GM23248 (cell line): ENCODE results near the gene MRTFB. TPM values are rescaled to one million over a fixed set of nuclear protein-coding genes. Genes with fewer than 3 reads are reported as not detected.

Source experiments
- DNase-seq: peaks from one replicate; pipeline ENCODE4 v3.0.0-alpha.2; 2015
- H2AFZ ChIP-seq: fragments of 200-600 bp; sonication (generic); 2 replicates; pipeline ENCODE4 v1.6.1; 2016; ENCODE audit warnings: antibody characterized with exemption
- H3F3A ChIP-seq: fragments of 200-600 bp; sonication (generic); 2 replicates; pipeline ENCODE4 v1.6.1; 2016; ENCODE audit warnings: mild to moderate bottlenecking, antibody characterized with exemption, mixed run types; ENCODE audit not compliant: insufficient read depth
- H3K27ac ChIP-seq: fragments of 200-600 bp; sonication (generic); 2 replicates; pipeline ENCODE4 v1.5.1; 2016; ENCODE audit warnings: mild to moderate bottlenecking
- H3K27me3 ChIP-seq: fragments of 200-600 bp; sonication (generic); replicated peaks from 2 replicates; pipeline ENCODE4 v1.6.1; 2016; ENCODE audit warnings: mild to moderate bottlenecking; ENCODE audit not compliant: insufficient read depth
- H3K36me3 ChIP-seq: fragments of 200-600 bp; sonication (generic); 2 replicates; pipeline ENCODE4 v1.6.1; 2016; ENCODE audit warnings: low read depth, mild to moderate bottlenecking
- H3K4me1 ChIP-seq: fragments of 200-600 bp; sonication (generic); 2 replicates; pipeline ENCODE4 v1.6.1; 2016; ENCODE audit warnings: mild to moderate bottlenecking; ENCODE audit not compliant: insufficient read depth
- H3K4me2 ChIP-seq: fragments of 200-600 bp; sonication (generic); one replicate; pipeline ENCODE4 v1.6.1; 2016; ENCODE audit warnings: mild to moderate bottlenecking; ENCODE audit not compliant: unreplicated experiment
- H3K4me3 ChIP-seq: fragments of 200-600 bp; sonication (generic); 2 replicates; pipeline ENCODE4 v1.5.1; 2016; ENCODE audit warnings: mild to moderate bottlenecking
- H3K79me2 ChIP-seq: fragments of 200-600 bp; sonication (generic); 2 replicates; pipeline ENCODE4 v1.6.1; 2016; ENCODE audit warnings: mild to moderate bottlenecking; ENCODE audit not compliant: insufficient read depth
- H3K9ac ChIP-seq: fragments of 200-600 bp; sonication (generic); 2 replicates; pipeline ENCODE4 v1.6.1; 2016; ENCODE audit warnings: mild to moderate bottlenecking
- H3K9me2 ChIP-seq: fragments of 200-600 bp; sonication (generic); 2 replicates; pipeline ENCODE4 v1.6.1; 2016; ENCODE audit warnings: mixed run types, mild to moderate bottlenecking, moderate library complexity; ENCODE audit not compliant: insufficient read depth
- H3K9me3 ChIP-seq: fragments of 200-600 bp; sonication (generic); one replicate; pipeline ENCODE4 v1.6.1; 2017; ENCODE audit warnings: low read depth
- H4K20me1 ChIP-seq: fragments of 200-600 bp; sonication (generic); 2 replicates; pipeline ENCODE4 v1.6.0; 2016; ENCODE audit not compliant: insufficient read depth
- EZH2 ChIP-seq: fragments of 200-600 bp; sonication (generic); IDR thresholded peaks from 2 replicates; pipeline ENCODE4 v1.6.1; 2018; ENCODE audit warnings: antibody characterized with exemption, mild to moderate bottlenecking; ENCODE audit not compliant: insufficient read depth, poor library complexity, severe bottlenecking
- EZH2phosphoT487 ChIP-seq: fragments of 200-600 bp; sonication (generic); IDR thresholded peaks from 2 replicates; pipeline ENCODE4 v1.6.1; 2018; ENCODE audit warnings: antibody characterized with exemption, moderate library complexity, mild to moderate bottlenecking, low read depth; ENCODE audit not compliant: insufficient read depth
- WGBS, 2 experiments: methylation state at CpG; one replicate each; pipeline ENCODE4 v1.1.6; 2015 to 2017; ENCODE audit warnings: low lambda C conversion rate in 2 of 2, low coverage in 1 of 2; ENCODE audit errors: missing lambda C conversion rate in 2 of 2; 5-methylcytosine and 5-hydroxymethylcytosine counted together
- in situ Hi-C: fragments of 300-500 bp; cut with MboI; formaldehyde crosslinking; loops from 2 replicates; pipeline ENCODE4 v1.15.0; 2020
- polyA plus RNA-seq: library from polyadenylated mRNA; unstranded; fragments of >200 nt; fragmentation: Nextera tagmentation; extraction: Ambion mirVana; gene quantifications from 2 replicates; pipeline ENCODE4 v1.2.1, GENCODE V29; 2016
- total RNA-seq: library from RNA; depleted of rRNA; stranded (reverse); fragments of >200 nt; shearing (Covaris generic); gene quantifications from 2 replicates; pipeline ENCODE4 v1.2.3, GENCODE V29; 2014

MRTFB gene
- total and polyA plus RNA-seq, 2 experiments from 2014 or later: 3.1 to 5.1 TPM

- Histone ChIP-seq H3K9me2 (no peaks in the 10 kb centered on the region), H3K4me3 (no peak overlapping the region), H3F3A (no peaks in the 10 kb centered on the region; the same call in 1 of the 2 replicates), H3K27ac (no peak overlapping the region), H3K27me3 (no peaks in the 10 kb centered on the region), H3K79me2 (no peaks in the 10 kb centered on the region), H3K36me3 (no peaks in the 10 kb centered on the region; the same call in 1 of the 2 replicates), H3K4me1 (no peaks in the 10 kb centered on the region), H4K20me1 (no peaks in the 10 kb centered on the region), H3K4me2 (no peak overlapping the region), H3K9ac (no peak overlapping the region), H2AFZ (no peak overlapping the region), H3K9me3 (no peaks in the 10 kb centered on the region)
- TF ChIP-seq EZH2phosphoT487: no peak
- TF ChIP-seq EZH2: no peak
- no peak for DNase-seq
- in situ Hi-C loops: no loop called here
- WGBS, 2 experiments: 68 to 75% methylated on average over 3 of the region's 3 CpGs
Measured at GRCh38 chr16:14241631-14242030, 170.5 kb downstream of the MRTFB start.

GRCh38 chr16:14242769-14243168, 171.7 kb downstream of the MRTFB start:
- no peaks in the 10 kb centered on the region; the same call in 1 of the 2 replicates for H3F3A ChIP-seq
- no peak overlapping the region for H3K4me3 ChIP-seq
- in situ Hi-C loops: no loop called here
- H3K36me3 ChIP-seq: no peaks in the 10 kb centered on the region; the same call in 1 of the 2 replicates
- no peaks in the 10 kb centered on the region for H3K27me3 ChIP-seq
- WGBS, 2 experiments: 95 to 99% methylated on average over 3 of the region's 3 CpGs
- no peaks in the 10 kb centered on the region for H3K9me2 ChIP-seq
- no peaks in the 10 kb centered on the region for H3K9me3 ChIP-seq
- no peak overlapping the region for H3K9ac ChIP-seq
- H3K79me2 ChIP-seq: no peaks in the 10 kb centered on the region
- H2AFZ ChIP-seq: no peak overlapping the region
- H3K4me2 ChIP-seq: no peak overlapping the region
- no peaks in the 10 kb centered on the region for H3K4me1 ChIP-seq
- TF ChIP-seq EZH2 (no peak), EZH2phosphoT487 (no peak)
- H3K27ac ChIP-seq: no peak overlapping the region
- H4K20me1 ChIP-seq: no peaks in the 10 kb centered on the region
- no peak for DNase-seq

- Histone ChIP-seq H4K20me1 (no peaks in the 10 kb centered on the region), H3K4me3 (no peak overlapping the region), H3K4me1 (no peaks in the 10 kb centered on the region), H3K27ac (no peak overlapping the region), H3F3A (no peaks in the 10 kb centered on the region; the same call in 1 of the 2 replicates), H2AFZ (no peak overlapping the region), H3K27me3 (no peaks in the 10 kb centered on the region), H3K79me2 (no peaks in the 10 kb centered on the region), H3K4me2 (no peak overlapping the region), H3K9ac (no peak overlapping the region), H3K9me3 (no peaks in the 10 kb centered on the region), H3K36me3 (no peaks in the 10 kb centered on the region), H3K9me2 (no peaks in the 10 kb centered on the region)
- 95 to 98% methylated on average over 4 of the region's 4 CpGs for WGBS, 2 experiments
- TF ChIP-seq EZH2 (no peak), EZH2phosphoT487 (no peak)
- in situ Hi-C loops: no loop called here
- DNase-seq: peak; percentile 10
Measured at GRCh38 chr16:14244196-14245010, 173.3 kb downstream of the MRTFB start.

- in situ Hi-C loops: no loop called here
- Histone ChIP-seq H3K9ac (no peak overlapping the region), H3K36me3 (no peaks in the 10 kb centered on the region), H3K4me2 (no peak overlapping the region), H3F3A (no peaks in the 10 kb centered on the region), H3K27ac (no peak overlapping the region), H2AFZ (no peak overlapping the region), H3K27me3 (no peaks in the 10 kb centered on the region), H3K9me2 (no peaks in the 10 kb centered on the region), H3K9me3 (no peaks in the 10 kb centered on the region), H4K20me1 (no peaks in the 10 kb centered on the region), H3K4me1 (no peaks in the 10 kb centered on the region), H3K79me2 (no peaks in the 10 kb centered on the region), H3K4me3 (no peak overlapping the region)
- 73 to 82% methylated on average over 5 of the region's 5 CpGs for WGBS, 2 experiments
- TF ChIP-seq EZH2phosphoT487 (no peak), EZH2 (no peak)
- DNase-seq: no peak
Measured at GRCh38 chr16:14248791-14249190, 177.7 kb downstream of the MRTFB start.
